Loucy (cell line): Measurements from ENCODE around the gene SELENOO.

Experiments used
- H2AFZ ChIP-seq: fragments of 200-600 bp; sonication (generic); 2 replicates; pipeline ENCODE4 v1.6.0; 2016; ENCODE audit warnings: antibody characterized with exemption, mild to moderate bottlenecking, low read length, moderate library complexity
- H3F3A ChIP-seq: fragments of 200-600 bp; 2 replicates; pipeline ENCODE4 v1.6.0; 2016; ENCODE audit warnings: antibody characterized with exemption, low read depth, mild to moderate bottlenecking
- H3K27me3 ChIP-seq: fragments of 200-600 bp; sonication (generic); 2 replicates; pipeline ENCODE4 v1.6.1; 2014; ENCODE audit warnings: low read length, mild to moderate bottlenecking; ENCODE audit not compliant: insufficient read depth, poor library complexity, severe bottlenecking
- H3K36me3 ChIP-seq: fragments of 200-600 bp; sonication (generic); 2 replicates; pipeline ENCODE4 v1.6.1; 2016; ENCODE audit warnings: low read length; ENCODE audit not compliant: insufficient read depth
- H3K4me1 ChIP-seq: fragments of 200-600 bp; sonication (generic); 2 replicates; pipeline ENCODE4 v1.5.1; 2014; ENCODE audit warnings: low read length, mild to moderate bottlenecking; ENCODE audit not compliant: insufficient read depth, poor library complexity, severe bottlenecking
- H3K4me2 ChIP-seq: fragments of 200-600 bp; sonication (generic); 2 replicates; pipeline ENCODE4 v1.6.0; 2014; ENCODE audit warnings: antibody characterized with exemption, low read length, low read depth, mild to moderate bottlenecking; ENCODE audit not compliant: poor library complexity, severe bottlenecking
- H3K4me3 ChIP-seq: fragments of 200-600 bp; sonication (generic); 2 replicates; pipeline ENCODE4 v1.5.1; 2014; ENCODE audit warnings: low read length, mild to moderate bottlenecking, mixed read lengths; ENCODE audit not compliant: poor library complexity, severe bottlenecking
- H3K79me2 ChIP-seq: fragments of 200-600 bp; sonication (generic); 2 replicates; pipeline ENCODE4 v1.6.1; 2014; ENCODE audit warnings: low read length; ENCODE audit not compliant: insufficient read depth
- H3K9ac ChIP-seq: fragments of 200-600 bp; sonication (generic); 2 replicates; pipeline ENCODE4 v1.6.0; 2014; ENCODE audit warnings: mild to moderate bottlenecking, low read depth, low read length, moderate library complexity; ENCODE audit not compliant: poor library complexity, severe bottlenecking
- H3K9me2 ChIP-seq: fragments of 200-600 bp; sonication (generic); replicated peaks from 2 replicates; pipeline ENCODE4 v1.6.1; 2016; ENCODE audit warnings: low read depth, low read length, mixed read lengths
- H3K9me3 ChIP-seq: fragments of 200-600 bp; sonication (generic); 2 replicates; pipeline ENCODE4 v1.6.1; 2014; ENCODE audit warnings: mild to moderate bottlenecking, antibody characterized with exemption, low read length, low read depth; ENCODE audit not compliant: insufficient read depth
- H4K20me1 ChIP-seq: fragments of 200-600 bp; sonication (generic); 2 replicates; pipeline ENCODE4 v1.6.0; 2014; ENCODE audit warnings: antibody characterized with exemption, low read length, mild to moderate bottlenecking; ENCODE audit not compliant: insufficient read depth, poor library complexity, severe bottlenecking
- CTCF ChIP-seq: fragments of 200-600 bp; sonication (generic); conservative IDR thresholded peaks from 2 replicates; pipeline ENCODE4 v1.5.1; 2014; ENCODE audit warnings: mild to moderate bottlenecking, antibody characterized with exemption, low read length
- EZH2phosphoT487 ChIP-seq: fragments of 200-600 bp; IDR thresholded peaks from 2 replicates; pipeline ENCODE4 v1.6.1; 2018; ENCODE audit warnings: antibody characterized with exemption, mild to moderate bottlenecking, moderate library complexity, borderline replicate concordance

The SELENOO gene

DNA sequence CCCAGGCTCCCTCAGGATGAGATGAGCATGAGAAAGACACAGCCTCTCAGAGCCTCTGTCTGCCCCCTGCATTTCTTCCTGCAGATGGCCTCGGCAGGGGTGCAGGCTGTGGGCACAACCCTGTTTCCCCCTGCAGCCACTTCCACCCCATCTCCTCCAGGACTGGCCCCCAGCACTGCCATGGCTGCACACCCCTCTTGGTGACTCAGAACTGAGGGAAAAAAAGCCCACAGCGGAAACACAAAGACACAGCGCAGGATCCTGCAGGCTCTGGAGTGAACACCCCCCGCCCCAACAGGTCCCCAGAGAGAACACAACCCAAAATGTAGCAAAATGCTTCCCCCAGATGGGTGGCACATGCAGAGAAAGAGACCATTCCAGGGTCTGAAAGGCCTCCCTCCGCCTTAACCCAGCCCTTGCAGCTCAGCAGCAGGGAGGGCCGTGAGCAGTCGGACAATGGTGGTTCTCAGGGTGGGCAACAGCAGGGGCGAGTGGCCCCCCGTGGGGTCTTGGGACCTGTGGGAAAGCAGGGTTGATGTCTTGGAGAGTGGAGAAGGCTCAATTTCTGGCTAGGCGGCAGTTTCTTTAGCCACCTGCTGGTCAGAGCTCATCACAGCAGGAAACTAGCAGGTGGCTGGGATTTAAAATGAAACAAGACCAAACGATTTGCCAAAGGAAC, 36.1 kb downstream of the SELENOO start:
- Histone ChIP-seq H3K36me3 (peaks cover 9% of the 10 kb centered on the region; the same call in 1 of the 2 replicates), H3K9me2 (no peaks in the 10 kb centered on the region), H3K4me3 (no peak overlapping the region), H4K20me1 (peaks cover 7% of the 10 kb centered on the region), H3K27me3 (no peaks in the 10 kb centered on the region), H3K4me2 (no peak overlapping the region), H2AFZ (no peak overlapping the region), H3K9me3 (no peaks in the 10 kb centered on the region), H3K9ac (no peak overlapping the region), H3K79me2 (peaks cover 53% of the 10 kb centered on the region; the same call in 1 of the 2 replicates), H3F3A (no peaks in the 10 kb centered on the region), H3K4me1 (peaks cover 10% of the 10 kb centered on the region)
- no peak for TF ChIP-seq EZH2phosphoT487
- TF ChIP-seq CTCF: peak; percentile 64

GRCh38 chr22:50238755-50239154, 37.9 kb downstream of the SELENOO start:
- Histone ChIP-seq H3K9me3 (no peaks in the 10 kb centered on the region), H4K20me1 (peaks cover 15% of the 10 kb centered on the region)
- TF ChIP-seq CTCF: no peak
- no peak for TF ChIP-seq EZH2phosphoT487

DNA sequence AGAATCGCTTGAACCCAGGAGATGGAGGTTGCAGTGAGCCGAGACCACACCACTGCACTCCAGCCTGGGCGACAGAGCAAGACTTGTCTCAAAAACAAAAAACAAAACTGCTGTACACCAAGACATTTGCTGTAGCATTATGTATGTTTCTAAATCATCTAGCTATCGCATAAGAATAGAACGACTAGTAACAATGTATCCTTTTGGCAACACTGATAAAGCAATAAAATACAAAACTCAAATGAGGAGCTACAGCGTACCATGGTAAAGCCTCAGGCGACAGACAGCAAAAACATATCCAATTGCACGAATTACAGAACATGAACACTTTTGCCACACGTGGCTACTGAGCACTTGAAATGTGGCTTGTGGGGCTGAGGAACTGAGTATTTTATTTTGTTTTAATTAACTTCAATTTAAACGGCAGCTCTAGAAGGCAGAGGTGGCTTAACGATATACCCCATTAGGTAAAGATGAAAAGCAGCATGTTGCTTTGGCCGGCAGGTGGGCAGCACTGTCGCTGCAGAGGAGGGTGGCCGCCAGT, 41.7 kb downstream of the SELENOO start:
- H3K4me1 ChIP-seq: peaks cover 28% of the 10 kb centered on the region
- H3F3A ChIP-seq: no peaks in the 10 kb centered on the region
- H3K4me2 ChIP-seq: peak overlapping the region; percentile 93
- no peaks in the 10 kb centered on the region for H3K9me3 ChIP-seq
- peak overlapping the region; percentile 61 for H3K9ac ChIP-seq
- peaks cover 25% of the 10 kb centered on the region for H4K20me1 ChIP-seq
- no peaks in the 10 kb centered on the region for H3K9me2 ChIP-seq
- H3K36me3 ChIP-seq: no peaks in the 10 kb centered on the region
- no peak overlapping the region for H2AFZ ChIP-seq
- no peak for TF ChIP-seq EZH2phosphoT487
- TF ChIP-seq CTCF: no peak
- peak overlapping the region; percentile 93 for H3K4me3 ChIP-seq
- H3K79me2 ChIP-seq: peaks cover 72% of the 10 kb centered on the region
- no peaks in the 10 kb centered on the region for H3K27me3 ChIP-seq

More at GRCh38 chr22:50238755-50239154, 37.9 kb downstream of the SELENOO start:
- H3K79me2 ChIP-seq: peaks cover 70% of the 10 kb centered on the region
- no peaks in the 10 kb centered on the region for H3K27me3 ChIP-seq
- H3K4me2 ChIP-seq: no peak overlapping the region
- H3F3A ChIP-seq: no peaks in the 10 kb centered on the region
- no peaks in the 10 kb centered on the region for H3K9me2 ChIP-seq
- no peak overlapping the region for H2AFZ ChIP-seq
- peaks cover 17% of the 10 kb centered on the region for H3K4me1 ChIP-seq
- no peaks in the 10 kb centered on the region; the same call in 1 of the 2 replicates for H3K36me3 ChIP-seq
- H3K4me3 ChIP-seq: no peak overlapping the region
- no peak overlapping the region for H3K9ac ChIP-seq
